ENCODE data around the gene IGFL2. TPM values are rescaled to one million over a fixed set of nuclear protein-coding genes. Genes with fewer than 3 reads are reported as not detected.

The IGFL2 gene
- total and polyA plus RNA-seq, 2 of the 4 experiments (the other 2 are of a cell fraction) = not detected

- Histone ChIP-seq H3K4me2 (ENCODE audit: low read depth, low read length) (no peak overlapping the region), H3K23ac (ENCODE audit: low read depth, low read length) (no peak overlapping the region), H4K5ac (ENCODE audit: low read depth, low read length) (no peak overlapping the region), H3K9me3 (ENCODE audit: control insufficient read depth, insufficient read depth, low read length) (peaks cover 5% of the 10 kb centered on the region), H2AFZ (replicated peaks; ENCODE audit: low read length, poor library complexity) (no peak overlapping the region), H3K4ac (ENCODE audit: low read depth, low read length) (no peak overlapping the region), H3K56ac (ENCODE audit: extremely low read depth, insufficient read depth, low read length) (no peak overlapping the region), H3K14ac (replicated peaks; ENCODE audit: low read depth, low read length) (no peak overlapping the region), H3K9me1 (ENCODE audit: insufficient read depth, low read length) (no peaks in the 10 kb centered on the region), H4K8ac (ENCODE audit: low read depth in 2 of 2, low read length in 2 of 2) (no peak overlapping the region), H3K18ac (ENCODE audit: low read depth, low read length) (no peak overlapping the region), H2BK20ac (ENCODE audit: low read depth, low read length) (no peak overlapping the region), H2BK5ac (ENCODE audit: low read depth, low read length, poor library complexity, severe bottlenecking) (no peak overlapping the region), H2BK15ac (ENCODE audit: low read depth, low read length) (no peak overlapping the region), H4K20me1 (ENCODE audit: insufficient read depth, low read length) (no peaks in the 10 kb centered on the region), H4K91ac (ENCODE audit: insufficient read depth, low read depth, low read length) (no peak overlapping the region), H3K79me1 (ENCODE audit: low read depth in 1 of 2, low read length in 2 of 2) (no peaks in the 10 kb centered on the region), H3K4me3 (ENCODE audit: insufficient read depth, low read depth, low read length) (no peak overlapping the region), H2BK120ac (ENCODE audit: low read depth, low read length) (no peak overlapping the region), H3K27ac (ENCODE audit: insufficient read depth, low read length) (no peak overlapping the region), H3K4me1 (ENCODE audit: control insufficient read depth, insufficient read depth, low read length) (peaks cover 3% of the 10 kb centered on the region; the same call in 1 of the 2 replicates), H3K27me3 (ENCODE audit: control insufficient read depth, insufficient read depth, low read length) (peaks cover 50% of the 10 kb centered on the region), H2AK9ac (replicated peaks; ENCODE audit: low read depth, low read length, poor library complexity) (no peak overlapping the region), H3K36me3 (ENCODE audit: control insufficient read depth, insufficient read depth, low read length) (no peaks in the 10 kb centered on the region), H3K9ac (ENCODE audit: low read depth, low read length) (no peak overlapping the region), H2AK5ac (ENCODE audit: low read depth, low read length) (no peak overlapping the region)
- intact Hi-C loops (cut with micrococcal nuclease) (loop anchor here (10.0 kb wide), 1 partner anchor 439 kb away; no protein-coding TSS in a partner anchor), in situ Hi-C loops (cut with MboI; ENCODE audit: low sequenced_read_pairs) (no loop called here), dilution Hi-C loops (cut with HindIII; ENCODE audit: low sequenced_read_pairs, unreplicated experiment) (no loop called here)
- ChIA-PET CTCF (no interaction called here), POLR2A (ENCODE audit: unreplicated experiment) (no interaction called here)
- ATAC-seq (ENCODE audit: low read depth) (no peak), DNase-seq (no peak)
- no TSS peak for BruUV-seq (replicated peaks)
- WGBS, 2 experiments (ENCODE audit: extremely low coverage in 2 of 2, insufficient read length in 1 of 2) = no CpG with 5 or more reads among the region's 3 CpGs
- TF ChIP-seq USF2 (IDR thresholded peaks at IDR 0.05; ENCODE audit: low read depth, low read length) = no peak
- no peak for TF ChIP-seq RAD21 (IDR thresholded peaks at IDR 0.05; ENCODE audit: low read length)
- no peak for TF ChIP-seq RFX5 (IDR thresholded peaks at IDR 0.05; ENCODE audit: low read depth, low read length)
- TF ChIP-seq NFE2L2 (IDR thresholded peaks at IDR 0.05; ENCODE audit: low read depth, low read length) = no peak
- no peak for TF ChIP-seq FOS (IDR thresholded peaks at IDR 0.05; ENCODE audit: low read depth, low read length)
- TF ChIP-seq BHLHE40 (IDR thresholded peaks at IDR 0.05; ENCODE audit: low read depth, low read length) = no peak
- no peak for TF ChIP-seq RCOR1 (IDR thresholded peaks at IDR 0.05; ENCODE audit: insufficient replicate concordance, low read length)
- TF ChIP-seq SMC3 (IDR thresholded peaks at IDR 0.05; ENCODE audit: low read depth, low read length) = no peak
- TF ChIP-seq POLR2A (IDR thresholded peaks at IDR 0.05; ENCODE audit: low read depth, low read length) = no peak
- TF ChIP-seq CTCF (conservative IDR thresholded peaks at IDR 0.05; ENCODE audit: low read depth, low read length) = no peak
Observed at GRCh38 chr19:46116121-46116520, 31.9 kb upstream of the IGFL2 start.

Measured in IMR-90 (cell line).